ENCODE data around the gene ABI3. TPM values are rescaled to one million over a fixed set of nuclear protein-coding genes. Genes with fewer than 3 reads are reported as not detected.
"Not testable (repeated sequence)": the region's sequence is repeated elsewhere in the genome, so short reads cannot be mapped to it uniquely, and the experiment has no call there.

Gene ABI3
- 1 to 10 TPM; 3.8 to 5.6 (median 4.5) TPM for polyA plus RNA-seq (ENCODE audit: insufficient read length in 3 of 3)
- long read RNA-seq, donor 1, partial matches to known transcripts: 0 of 3 reads
- long read RNA-seq, donor 1, other reads (novel, unspliced or antisense): 0 of 3 reads
- long read RNA-seq, donor 2, partial matches to known transcripts: 0 of 1 reads
- long read RNA-seq, donor 2, other reads (novel, unspliced or antisense): 0 of 1 reads
- long read RNA-seq, donor 3, partial matches to known transcripts: 0 of 3 reads
- long read RNA-seq, donor 3, other reads (novel, unspliced or antisense): 0 of 3 reads
- long read RNA-seq, donor 4, partial matches to known transcripts: 0 of 2 reads
- long read RNA-seq, donor 4, other reads (novel, unspliced or antisense): 0 of 2 reads
- long read RNA-seq, donor 5: 0 reads
- long read RNA-seq, donor 6, partial matches to known transcripts: 0 of 2 reads
- long read RNA-seq, donor 6, other reads (novel, unspliced or antisense): 0 of 2 reads
- long read RNA-seq, donor 7: 0 reads
- long read RNA-seq, donor 8: 0 reads
- long read RNA-seq, donor 9, partial matches to known transcripts: 0 of 1 reads
- long read RNA-seq, donor 9, other reads (novel, unspliced or antisense): 0 of 1 reads
- long read RNA-seq, donor 10: 0 reads
- long read RNA-seq, donor 11, partial matches to known transcripts: 0 of 2 reads
- long read RNA-seq, donor 11, other reads (novel, unspliced or antisense): 0 of 2 reads
- long read RNA-seq, donor 12, partial matches to known transcripts: 0 of 1 reads
- long read RNA-seq, donor 12, other reads (novel, unspliced or antisense): 0 of 1 reads
- long read RNA-seq, donor 13: 0 reads
- long read RNA-seq, donor 14, partial matches to known transcripts: 0 of 2 reads
- long read RNA-seq, donor 14, other reads (novel, unspliced or antisense): 0 of 2 reads
- long read RNA-seq, donor 15: 0 reads
- long read RNA-seq, donor 16, partial matches to known transcripts: 0 of 3 reads
- long read RNA-seq, donor 16, other reads (novel, unspliced or antisense): 0 of 3 reads

DNA sequence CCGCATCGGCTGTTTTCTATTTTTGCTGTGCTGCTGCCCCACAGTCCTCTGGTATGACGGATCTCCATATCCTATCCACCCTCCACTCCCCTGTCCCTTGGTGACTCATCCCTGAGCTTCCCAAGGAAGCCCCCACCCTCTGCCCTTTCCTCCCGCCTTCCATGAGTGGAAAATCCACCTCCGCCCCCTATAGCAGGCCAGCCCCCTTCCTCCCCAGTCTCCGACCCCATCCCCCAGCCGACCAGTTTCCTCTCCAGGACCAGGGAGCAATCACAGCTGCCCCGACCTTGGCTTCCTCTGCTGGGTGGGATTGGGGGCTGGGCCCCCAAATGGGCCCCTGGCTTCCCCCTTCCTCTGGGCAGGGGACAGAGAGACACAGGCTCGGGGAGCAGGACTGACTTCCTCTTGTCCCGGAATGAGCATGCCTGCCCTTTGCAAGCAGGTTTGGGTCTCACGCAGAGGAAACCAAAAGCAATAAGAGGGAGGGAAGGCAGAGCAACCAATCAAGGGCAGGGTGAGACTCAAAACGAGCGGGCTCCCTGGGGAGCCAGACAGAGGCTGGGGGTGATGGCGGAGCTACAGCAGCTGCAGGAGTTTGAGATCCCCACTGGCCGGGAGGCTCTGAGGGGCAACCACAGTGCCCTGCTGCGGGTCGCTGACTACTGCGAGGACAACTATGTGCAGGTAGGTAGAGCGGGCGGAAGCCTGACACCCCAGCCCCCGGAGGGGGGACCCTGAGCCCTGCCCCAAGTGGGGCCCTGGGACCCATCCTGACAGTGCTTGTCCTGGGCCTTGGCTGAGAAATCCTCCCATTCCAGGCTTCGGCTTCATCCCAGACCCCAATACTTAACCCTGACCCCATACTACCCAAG, at the start of gene ABI3, which contains the start of gene GNGT2:
Gene ABI3 (plus strand): TSS at position 550 of the 872 bp plus-strand sequence. CDS start 18 bp downstream, at position 568.
Gene GNGT2 (minus strand): TSS at position 417 of the 872 bp plus-strand sequence. CDS start 3,152 bp downstream, outside the sequence.
- DNase-seq (ENCODE audit: extremely low read depth in 1 of 11, low read depth in 9 of 11, low spot score in 4 of 11): no peak

- DNase-seq (ENCODE audit: extremely low read depth in 1 of 11, low read depth in 9 of 11, low spot score in 4 of 11): no peak
Observed at GRCh38 chr17:49162866-49163265, 47.6 kb upstream of the ABI3 start.

DNA sequence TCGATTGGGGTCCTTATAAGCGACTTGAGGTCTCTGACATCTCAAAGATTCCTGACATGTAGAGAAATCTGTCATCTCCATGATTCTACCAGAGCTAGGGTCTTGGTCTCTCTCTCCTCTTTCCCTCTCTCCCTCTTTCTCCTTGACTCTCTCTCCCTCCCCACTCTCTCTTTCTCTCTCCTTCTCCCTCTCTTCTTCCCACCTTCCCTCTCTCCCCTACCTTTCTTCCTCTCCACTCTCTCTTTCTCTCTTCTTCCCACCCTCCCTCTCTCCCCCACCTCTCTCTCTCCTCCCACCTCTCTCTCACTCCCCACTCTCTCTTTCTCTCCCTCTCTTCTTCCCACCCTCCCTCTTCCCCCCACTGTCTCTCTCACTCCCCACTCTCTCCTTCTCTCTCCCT, 45.4 kb upstream of the ABI3 start:
- no peak for DNase-seq (ENCODE audit: extremely low read depth in 1 of 11, low read depth in 9 of 11, low spot score in 4 of 11)

- DNase-seq (ENCODE audit: extremely low read depth in 1 of 11, low read depth in 9 of 11, low spot score in 4 of 11): no peak
Observed at GRCh38 chr17:49168706-49169105, 41.8 kb upstream of the ABI3 start.

DNA sequence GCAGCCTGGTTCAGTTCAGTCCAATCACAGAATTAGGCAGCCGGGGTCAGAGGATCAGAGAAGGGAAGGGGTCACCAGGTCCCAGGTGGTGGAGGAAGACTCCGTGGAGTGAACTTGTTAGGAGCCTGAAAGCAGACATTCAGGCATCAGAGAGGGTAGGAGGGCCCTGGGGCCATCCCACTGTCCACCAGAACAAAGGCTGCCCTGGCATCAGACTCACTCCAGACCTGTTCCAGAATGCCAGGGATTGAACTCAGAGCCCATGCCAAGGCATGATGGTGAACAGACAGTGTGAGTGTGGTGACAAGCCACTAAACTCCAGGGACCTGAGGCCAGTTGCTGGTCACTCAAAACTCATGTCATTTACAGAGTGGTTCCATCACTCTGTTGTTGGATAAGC, 40.3 kb upstream of the ABI3 start:
- DNase-seq (ENCODE audit: extremely low read depth in 1 of 11, low read depth in 9 of 11, low spot score in 4 of 11): no peak

DNA sequence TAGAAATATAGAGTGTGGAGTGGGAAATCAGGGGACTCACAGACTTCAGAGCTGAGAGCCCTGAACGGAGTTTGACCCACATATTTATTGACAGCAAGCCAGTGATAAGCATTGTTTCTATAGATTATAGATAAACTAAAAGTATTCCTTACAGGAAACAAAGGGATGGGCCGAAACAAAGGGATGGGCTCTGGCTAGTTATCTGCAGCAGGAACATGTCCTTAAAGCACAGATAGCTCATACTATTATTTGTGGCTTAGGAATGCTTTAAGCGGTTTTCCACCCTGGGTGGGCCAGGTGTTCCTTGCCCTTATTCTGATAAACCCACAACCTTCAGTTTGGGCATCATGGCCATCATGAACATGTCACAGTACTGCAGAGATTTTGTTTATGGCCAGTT, 39.8 kb upstream of the ABI3 start:
- not testable (repeated sequence) for DNase-seq (ENCODE audit: extremely low read depth in 1 of 11, low read depth in 9 of 11, low spot score in 4 of 11)

GRCh38 chr17:49175978-49176377, 34.5 kb upstream of the ABI3 start:
- not testable (repeated sequence) for DNase-seq (ENCODE audit: extremely low read depth in 1 of 11, low read depth in 9 of 11, low spot score in 4 of 11)

DNA sequence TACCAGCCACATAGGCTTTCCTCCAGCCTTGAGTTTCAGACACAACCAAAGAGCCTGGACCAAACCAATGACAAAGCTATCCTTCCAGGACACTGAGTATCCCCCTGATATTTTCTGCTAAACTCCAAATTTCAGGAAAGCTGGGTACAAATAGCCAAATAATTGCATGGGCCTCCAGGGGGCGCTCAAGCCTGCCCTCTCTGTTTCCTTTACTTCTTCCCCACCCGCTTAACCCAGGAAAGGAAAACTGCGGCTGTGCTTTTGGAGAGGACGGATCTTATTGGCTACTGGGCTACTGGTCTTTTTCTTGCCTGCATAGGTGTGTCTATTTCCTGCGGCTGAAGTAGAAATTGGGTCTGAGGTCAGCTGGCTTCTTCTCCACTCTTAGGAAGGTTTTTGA, 30.2 kb upstream of the ABI3 start:
- DNase-seq (ENCODE audit: extremely low read depth in 1 of 11, low read depth in 9 of 11, low spot score in 4 of 11): peak in 4 of 11 donors; percentile 11 to 33 (median 14)

DNA sequence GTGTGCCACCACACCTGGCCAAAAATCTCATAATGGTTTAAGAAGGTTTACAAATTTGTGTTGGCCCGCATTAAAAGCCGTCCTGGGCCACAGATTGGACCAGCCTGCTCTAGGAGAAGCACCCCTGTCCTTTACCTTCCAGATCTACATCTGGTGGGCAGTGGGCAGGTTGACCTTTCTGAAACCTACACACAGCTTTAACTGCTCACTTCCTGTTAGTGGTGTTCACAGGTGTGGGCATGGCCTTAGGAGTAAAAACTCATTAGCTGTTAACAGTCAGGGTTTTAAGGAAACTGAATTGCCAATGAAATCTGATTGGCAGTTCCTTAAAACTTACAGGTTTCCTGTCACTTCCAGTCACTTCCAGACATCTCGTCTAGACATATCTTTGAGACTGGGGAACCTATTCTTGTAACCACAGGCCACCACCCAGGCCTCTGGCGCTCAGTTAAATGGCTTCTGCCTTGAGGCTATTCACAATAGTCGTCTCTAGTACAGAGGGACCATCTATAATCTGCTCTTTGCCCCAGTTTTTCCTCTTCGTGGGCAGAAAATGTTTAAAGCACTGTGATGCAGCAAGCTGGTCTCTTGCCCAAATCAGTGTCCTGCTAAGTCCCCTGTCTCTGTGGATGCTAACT, 29.4 kb upstream of the ABI3 start:
- DNase-seq (ENCODE audit: extremely low read depth in 1 of 11, low read depth in 9 of 11, low spot score in 4 of 11): no peak

- no peak for DNase-seq (ENCODE audit: extremely low read depth in 1 of 11, low read depth in 9 of 11, low spot score in 4 of 11)
Observed at GRCh38 chr17:49183341-49183740, 27.2 kb upstream of the ABI3 start.

GRCh38 chr17:49183801-49184200, 26.7 kb upstream of the ABI3 start:
- no peak for DNase-seq (ENCODE audit: extremely low read depth in 1 of 11, low read depth in 9 of 11, low spot score in 4 of 11)

- DNase-seq (ENCODE audit: extremely low read depth in 1 of 11, low read depth in 9 of 11, low spot score in 4 of 11): not testable (repeated sequence)
Observed at GRCh38 chr17:49184522-49184921, 26.0 kb upstream of the ABI3 start.

- not testable (repeated sequence) for DNase-seq (ENCODE audit: extremely low read depth in 1 of 11, low read depth in 9 of 11, low spot score in 4 of 11)
Observed at GRCh38 chr17:49185381-49185780, 25.1 kb upstream of the ABI3 start.

- DNase-seq (ENCODE audit: extremely low read depth in 1 of 11, low read depth in 9 of 11, low spot score in 4 of 11): no peak
Observed at GRCh38 chr17:49187301-49187700, 23.2 kb upstream of the ABI3 start.

DNA sequence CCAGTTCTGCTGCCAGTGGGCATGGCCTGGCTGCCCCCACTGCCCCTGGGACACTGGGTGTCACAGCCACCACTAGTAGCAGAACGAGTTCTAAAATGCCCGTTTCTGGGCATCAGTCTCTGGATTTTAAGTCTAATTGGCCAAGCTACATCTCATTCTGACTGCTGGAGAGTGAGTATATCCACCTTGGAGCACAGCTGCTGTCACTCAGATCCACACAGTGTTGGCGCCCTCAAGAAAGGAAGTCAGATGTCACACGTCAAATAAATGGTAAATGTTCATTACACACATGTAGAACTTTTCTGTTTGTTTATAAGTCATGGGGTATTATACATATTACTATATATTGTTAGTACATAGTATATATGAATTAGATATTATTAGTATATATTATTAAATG, 19.6 kb upstream of the ABI3 start:
- no peak for DNase-seq (ENCODE audit: extremely low read depth in 1 of 11, low read depth in 9 of 11, low spot score in 4 of 11)

- no peak for DNase-seq (ENCODE audit: extremely low read depth in 1 of 11, low read depth in 9 of 11, low spot score in 4 of 11)
Observed at GRCh38 chr17:49191409-49191916, 19.0 kb upstream of the ABI3 start.

DNA sequence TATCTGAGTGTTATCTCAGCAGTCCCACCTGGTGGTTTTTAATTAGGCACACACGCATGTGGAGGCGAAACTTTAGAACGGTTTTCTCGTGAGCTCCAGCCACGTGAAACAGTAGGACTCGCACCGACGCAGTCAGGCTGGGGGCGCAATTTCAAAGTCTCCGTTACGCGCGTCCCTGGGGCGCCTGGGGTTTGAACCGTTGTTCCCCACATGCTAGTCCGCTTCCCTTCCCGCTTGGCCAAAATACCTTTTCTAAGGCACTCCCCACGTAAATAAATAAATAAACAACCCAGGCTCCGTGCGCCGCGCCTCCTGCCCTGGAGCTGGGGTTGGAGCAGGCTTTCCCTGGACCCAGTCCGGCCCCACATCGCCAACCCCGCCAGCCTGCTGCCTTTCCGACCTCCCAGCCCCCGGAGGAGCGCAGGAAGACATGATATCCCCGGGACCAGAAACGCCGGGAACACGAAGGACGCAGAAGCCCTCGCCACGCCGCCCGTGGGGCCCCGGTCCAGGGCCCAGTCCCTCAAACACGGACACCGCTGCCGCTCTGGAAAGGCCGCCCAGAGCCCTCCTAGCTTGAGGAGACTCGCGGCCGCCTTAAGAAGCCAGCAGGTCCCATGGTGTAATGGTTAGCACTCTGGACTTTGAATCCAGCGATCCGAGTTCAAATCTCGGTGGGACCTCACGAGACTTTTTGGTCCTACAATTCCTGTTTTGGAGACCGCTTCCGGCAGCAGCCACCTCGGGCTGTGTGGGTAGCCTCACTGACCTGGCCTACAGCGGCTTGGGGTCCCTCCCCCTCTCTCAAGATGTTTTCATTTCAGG, 18.4 kb upstream of the ABI3 start:
- DNase-seq (ENCODE audit: extremely low read depth in 1 of 11, low read depth in 9 of 11, low spot score in 4 of 11): peak; percentile 75 to 90 (median 87)
